NT2/D1 (cell line): ENCODE measurements around the gene UBAC1.

Experiments used
- SUZ12 ChIP-seq: IDR thresholded peaks from 2 replicates; pipeline ENCODE4 v1.6.1; 2011; ENCODE audit not compliant: insufficient read length, insufficient read depth; ENCODE audit errors: extremely low read depth
- YY1 ChIP-seq: IDR thresholded peaks from 2 replicates; pipeline ENCODE4 v1.6.1; 2011; ENCODE audit not compliant: insufficient read length, insufficient read depth
- ZNF274 ChIP-seq: IDR thresholded peaks from 2 replicates; pipeline ENCODE4 v1.6.1; 2011; ENCODE audit warnings: mild to moderate bottlenecking, low read depth, low read length

DNA sequence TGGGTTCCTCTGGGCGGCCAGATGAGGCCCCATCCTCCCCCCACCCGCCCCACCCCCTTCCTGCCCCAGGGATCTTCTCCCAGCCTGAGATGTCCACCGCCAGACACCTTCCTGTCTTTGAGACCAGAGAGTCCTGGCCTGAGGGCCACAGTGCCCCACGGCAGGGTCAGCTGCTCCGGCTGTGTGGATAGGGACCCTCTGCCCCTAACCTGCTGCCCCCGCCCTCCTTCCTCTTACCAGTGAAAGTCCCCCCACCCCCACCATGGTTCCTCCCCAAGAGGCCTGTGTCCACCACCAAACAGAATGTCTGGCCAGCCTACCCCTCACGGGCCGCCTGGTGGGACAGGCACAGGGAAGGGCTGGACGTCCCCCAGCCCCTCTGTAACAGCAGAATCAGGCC, 43.0 kb upstream of the UBAC1 start:
- no peak for TF ChIP-seq ZNF274
- TF ChIP-seq YY1 = no peak
- no peak for TF ChIP-seq SUZ12
